ENCODE results near the gene C16orf87.

DNA sequence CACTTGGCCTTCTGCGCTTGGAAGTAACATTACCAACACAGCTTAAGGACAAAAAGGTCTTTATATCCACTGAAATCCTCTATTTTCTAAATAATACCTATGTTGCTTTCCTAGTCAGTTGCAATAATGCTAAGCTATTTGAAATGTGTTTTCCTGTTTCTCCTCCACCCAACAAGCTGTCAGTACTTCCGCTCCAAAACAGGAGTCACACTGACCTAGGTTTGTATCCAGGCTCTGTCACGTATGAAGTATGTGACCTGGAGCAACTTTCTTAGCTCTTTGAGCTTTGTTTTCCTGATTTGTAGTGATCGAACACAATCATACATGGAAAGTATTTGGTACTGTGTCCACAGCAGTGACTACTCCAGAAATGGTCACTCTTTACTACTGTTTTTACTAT lies 58.5 kb downstream of the C16orf87 start:
- TF ChIP-seq EZH2phosphoT487 (IDR thresholded peaks at IDR 0.05; ENCODE audit: borderline replicate concordance): no peak
- TF ChIP-seq, protein P1, sequence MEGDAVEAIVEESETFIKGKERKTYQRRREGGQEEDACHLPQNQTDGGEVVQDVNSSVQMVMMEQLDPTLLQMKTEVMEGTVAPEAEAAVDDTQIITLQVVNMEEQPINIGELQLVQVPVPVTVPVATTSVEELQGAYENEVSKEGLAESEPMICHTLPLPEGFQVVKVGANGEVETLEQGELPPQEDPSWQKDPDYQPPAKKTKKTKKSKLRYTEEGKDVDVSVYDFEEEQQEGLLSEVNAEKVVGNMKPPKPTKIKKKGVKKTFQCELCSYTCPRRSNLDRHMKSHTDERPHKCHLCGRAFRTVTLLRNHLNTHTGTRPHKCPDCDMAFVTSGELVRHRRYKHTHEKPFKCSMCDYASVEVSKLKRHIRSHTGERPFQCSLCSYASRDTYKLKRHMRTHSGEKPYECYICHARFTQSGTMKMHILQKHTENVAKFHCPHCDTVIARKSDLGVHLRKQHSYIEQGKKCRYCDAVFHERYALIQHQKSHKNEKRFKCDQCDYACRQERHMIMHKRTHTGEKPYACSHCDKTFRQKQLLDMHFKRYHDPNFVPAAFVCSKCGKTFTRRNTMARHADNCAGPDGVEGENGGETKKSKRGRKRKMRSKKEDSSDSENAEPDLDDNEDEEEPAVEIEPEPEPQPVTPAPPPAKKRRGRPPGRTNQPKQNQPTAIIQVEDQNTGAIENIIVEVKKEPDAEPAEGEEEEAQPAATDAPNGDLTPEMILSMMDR (conservative IDR thresholded peaks at IDR 0.05; ENCODE audit: low read length): no peak
